ENCODE results near the gene TLE4.

TLE4 gene

GRCh38 chr9:79571309-79572031 is at the start of gene TLE4:
Gene TLE4, plus strand, starts transcription at chr9:79571965. Its CDS starts 826 bp downstream, at chr9:79572791.
- peak within 1 kb of the TSS; percentile 82 for H3K27ac ChIP-seq
- no peak for TF ChIP-seq ZFX (IDR thresholded peaks at IDR 0.05; ENCODE audit: borderline replicate concordance)
- TF ChIP-seq, protein P1, sequence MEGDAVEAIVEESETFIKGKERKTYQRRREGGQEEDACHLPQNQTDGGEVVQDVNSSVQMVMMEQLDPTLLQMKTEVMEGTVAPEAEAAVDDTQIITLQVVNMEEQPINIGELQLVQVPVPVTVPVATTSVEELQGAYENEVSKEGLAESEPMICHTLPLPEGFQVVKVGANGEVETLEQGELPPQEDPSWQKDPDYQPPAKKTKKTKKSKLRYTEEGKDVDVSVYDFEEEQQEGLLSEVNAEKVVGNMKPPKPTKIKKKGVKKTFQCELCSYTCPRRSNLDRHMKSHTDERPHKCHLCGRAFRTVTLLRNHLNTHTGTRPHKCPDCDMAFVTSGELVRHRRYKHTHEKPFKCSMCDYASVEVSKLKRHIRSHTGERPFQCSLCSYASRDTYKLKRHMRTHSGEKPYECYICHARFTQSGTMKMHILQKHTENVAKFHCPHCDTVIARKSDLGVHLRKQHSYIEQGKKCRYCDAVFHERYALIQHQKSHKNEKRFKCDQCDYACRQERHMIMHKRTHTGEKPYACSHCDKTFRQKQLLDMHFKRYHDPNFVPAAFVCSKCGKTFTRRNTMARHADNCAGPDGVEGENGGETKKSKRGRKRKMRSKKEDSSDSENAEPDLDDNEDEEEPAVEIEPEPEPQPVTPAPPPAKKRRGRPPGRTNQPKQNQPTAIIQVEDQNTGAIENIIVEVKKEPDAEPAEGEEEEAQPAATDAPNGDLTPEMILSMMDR (IDR thresholded peaks at IDR 0.05) = no peak

GRCh38 chr9:79522793-79523192 is 49.0 kb upstream of the TLE4 start:
- TF ChIP-seq, protein P1 (IDR thresholded peaks at IDR 0.05) = no peak
- TF ChIP-seq ZFX (IDR thresholded peaks at IDR 0.05; ENCODE audit: borderline replicate concordance) = no peak
- no peak overlapping the region for H3K27ac ChIP-seq

GRCh38 chr9:79524266-79524665 is 47.5 kb upstream of the TLE4 start:
- TF ChIP-seq ZFX (IDR thresholded peaks at IDR 0.05; ENCODE audit: borderline replicate concordance) = no peak
- TF ChIP-seq, protein P1 (IDR thresholded peaks at IDR 0.05) = no peak
- no peak overlapping the region for H3K27ac ChIP-seq

DNA sequence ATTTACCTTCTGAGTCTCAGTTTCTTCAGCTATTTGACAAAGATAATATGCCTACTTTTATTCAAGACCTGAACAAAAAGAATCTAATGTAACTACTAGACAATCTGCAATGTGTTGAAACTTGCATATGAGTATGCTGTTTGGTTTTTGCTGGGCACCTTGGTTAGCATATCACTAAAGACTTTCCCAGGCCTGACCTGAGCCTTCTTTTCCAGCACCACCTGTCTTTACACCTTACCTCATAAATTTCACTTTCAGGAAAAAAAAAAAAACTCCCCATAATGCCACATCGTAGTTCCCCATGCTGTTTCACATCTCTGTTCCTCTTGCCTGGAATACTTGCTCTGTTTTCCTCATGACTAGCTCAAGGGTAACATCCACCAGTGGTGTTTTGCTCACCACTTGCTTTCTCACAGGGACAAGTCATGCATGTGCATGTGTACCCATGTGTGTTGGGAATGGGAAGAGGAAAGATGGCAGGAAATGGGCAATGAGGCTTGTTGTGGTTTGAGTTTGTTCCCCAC is 45.6 kb upstream of the TLE4 start:
- H3K27ac ChIP-seq = no peak overlapping the region

GRCh38 chr9:79535534-79535933 is 36.2 kb upstream of the TLE4 start:
- no peak overlapping the region for H3K27ac ChIP-seq
- TF ChIP-seq, protein P1 (IDR thresholded peaks at IDR 0.05) = no peak
- TF ChIP-seq ZFX (IDR thresholded peaks at IDR 0.05; ENCODE audit: borderline replicate concordance) = no peak

More for the DNA sequence above, 45.6 kb upstream of the TLE4 start:
- TF ChIP-seq ZFX (IDR thresholded peaks at IDR 0.05; ENCODE audit: borderline replicate concordance) = no peak
- TF ChIP-seq, protein P1 (IDR thresholded peaks at IDR 0.05) = no peak

- no peak for TF ChIP-seq ZFX (IDR thresholded peaks at IDR 0.05; ENCODE audit: borderline replicate concordance)
- TF ChIP-seq, protein P1 (IDR thresholded peaks at IDR 0.05) = no peak
- no peak overlapping the region for H3K27ac ChIP-seq
Observed at GRCh38 chr9:79537838-79538237, 33.9 kb upstream of the TLE4 start.
